Lung (tissue), 12 donors: ENCODE results near the gene PLEKHN1. TPM values are rescaled to one million over a fixed set of nuclear protein-coding genes. Genes with fewer than 3 reads are reported as not detected.

Experiments used
- ATAC-seq: fragments of 200-7000 bp; cut with Tn5 transposase; one replicate; pipeline ENCODE4 v1.9.1; 2020; ENCODE audit warnings: moderate number of reproducible peaks; ENCODE audit not compliant: insufficient read depth, low FRiP score
- DNase-seq, 3 donors: peaks; one replicate each; pipeline ENCODE4 v3.0.0-alpha.2; 2013 to 2017
- H3K27ac ChIP-seq, 2 donors: one replicate each; pipeline ENCODE4 v1.5.1; 2013; ENCODE audit warnings: mild to moderate bottlenecking in 2 of 2, moderate library complexity in 2 of 2, control low read depth in 1 of 2, inconsistent platforms in 1 of 2, low read depth in 1 of 2, low read length in 1 of 2
- H3K27me3 ChIP-seq, 3 donors: one replicate each; pipeline ENCODE4 v1.5.1; 2013; ENCODE audit warnings: low read length in 2 of 3; ENCODE audit not compliant: control insufficient read depth in 3 of 3, insufficient read depth in 3 of 3
- H3K36me3 ChIP-seq, 4 donors: one replicate each; pipeline ENCODE4 v1.5.1; 2013; ENCODE audit warnings: low read length in 4 of 4, mild to moderate bottlenecking in 1 of 4, moderate library complexity in 1 of 4; ENCODE audit not compliant: control insufficient read depth in 4 of 4, insufficient read depth in 4 of 4
- H3K4me1 ChIP-seq, 5 donors: one replicate each; pipeline ENCODE4 v1.5.1; 2013; ENCODE audit warnings: low read length in 5 of 5, mild to moderate bottlenecking in 2 of 5, moderate library complexity in 1 of 5; ENCODE audit not compliant: control insufficient read depth in 5 of 5, insufficient read depth in 5 of 5
- H3K4me3 ChIP-seq: one replicate; pipeline ENCODE4 v1.5.1; 2013; ENCODE audit warnings: mild to moderate bottlenecking, control low read depth, moderate library complexity
- H3K9ac ChIP-seq, 2 donors: one replicate each; pipeline ENCODE4 v1.5.1; 2013; ENCODE audit warnings: low read length in 2 of 2, control low read depth in 1 of 2; ENCODE audit not compliant: insufficient read depth in 1 of 2
- H3K9me3 ChIP-seq, 4 donors: one replicate each; pipeline ENCODE4 v1.5.1; 2013; ENCODE audit warnings: low read length in 3 of 4, mild to moderate bottlenecking in 1 of 4, moderate library complexity in 1 of 4; ENCODE audit not compliant: control insufficient read depth in 4 of 4, insufficient read depth in 3 of 4
- CTCF ChIP-seq: IDR thresholded peaks from 2 replicates; pipeline ENCODE4 v1.5.1; 2012; ENCODE audit warnings: mild to moderate bottlenecking; ENCODE audit errors: control extremely low read depth, extremely low read depth
- WGBS, 2 donors: extraction: QIAGEN DNeasy Blood & Tissue Kit; methylation state at CpG; one replicate each; pipeline ENCODE4 v1.1.7; 2013; 5-methylcytosine and 5-hydroxymethylcytosine counted together
- polyA plus RNA-seq, 2 donors: library from polyadenylated mRNA; stranded (reverse); fragments of 200-250 nt; gene quantifications; one replicate each; pipeline ENCODE4 v1.2.1, GENCODE V29; 2013
- total RNA-seq, 2 donors: library from RNA; depleted of rRNA in 1 of 2; stranded (reverse); fragments of >200 nt in 1 of 2; gene quantifications; one replicate each; pipeline ENCODE4 v1.2.1, GENCODE V29; 2014 to 2021
- donor health status: control.
- donor health status: control.
- donor health status: Bipolar disorder and iron deficiency.
- donor health status: healthy.
- donor health status: DM: yes; HTN: yes; CAD: no.

The PLEKHN1 gene
- total and polyA plus RNA-seq, 4 donors = 2.0 to 5.1 (median 2.4) TPM

- WGBS, 2 donors = 6 to 9% methylated on average over 51 to 65 of the region's 65 CpGs
- Histone ChIP-seq H3K9me3 (no peaks in the 10 kb centered on the region), H3K27me3 (peaks cover 0 to 19% (median 7%) of the 10 kb centered on the region in 3 donors), H3K4me1 (peaks cover 2 to 42% (median 19%) of the 10 kb centered on the region in 5 donors), H3K4me3 (no peak overlapping the region), H3K36me3 (peaks cover 0 to 36% (median under 1%) of the 10 kb centered on the region in 4 donors), H3K27ac (no peak overlapping the region), H3K9ac (no peak overlapping the region)
- no peak for TF ChIP-seq CTCF
- ATAC-seq (no peak), DNase-seq (peak; percentile 67 to 79 (median 72))
Measured at GRCh38 chr1:925561-926421, 40.5 kb upstream of the PLEKHN1 start.

- no peak for TF ChIP-seq CTCF
- no peak for ATAC-seq
- no peak overlapping the region for H3K27ac ChIP-seq
- H3K36me3 ChIP-seq = peaks cover 0 to 35% (median under 1%) of the 10 kb centered on the region in 4 donors
- no peak overlapping the region for H3K9ac ChIP-seq
- no peaks in the 10 kb centered on the region for H3K9me3 ChIP-seq
- H3K4me1 ChIP-seq = peaks cover 2 to 36% (median 9%) of the 10 kb centered on the region in 5 donors
- no peak for DNase-seq
- WGBS, 2 donors = 62 to 77% methylated on average over 9 of the region's 9 CpGs
- peaks cover 0 to 18% (median 7%) of the 10 kb centered on the region in 3 donors for H3K27me3 ChIP-seq
- H3K4me3 ChIP-seq = no peak overlapping the region
Measured at GRCh38 chr1:927234-927633, 39.0 kb upstream of the PLEKHN1 start.

GRCh38 chr1:927748-928147 is 38.5 kb upstream of the PLEKHN1 start:
- 46 to 77% methylated on average over 10 of the region's 10 CpGs for WGBS, 2 donors
- no peak for ATAC-seq
- no peak for DNase-seq
- H3K9me3 ChIP-seq = no peaks in the 10 kb centered on the region
- H3K4me1 ChIP-seq = peaks cover 2 to 33% (median 11%) of the 10 kb centered on the region in 5 donors
- no peak overlapping the region for H3K4me3 ChIP-seq
- TF ChIP-seq CTCF = no peak
- H3K36me3 ChIP-seq = peaks cover 0 to 32% (median under 1%) of the 10 kb centered on the region in 4 donors
- peaks cover 0 to 16% (median 7%) of the 10 kb centered on the region in 3 donors for H3K27me3 ChIP-seq
- no peak overlapping the region for H3K9ac ChIP-seq
- H3K27ac ChIP-seq = no peak overlapping the region
